Activated naive CD8-positive, alpha-beta T cell treated with anti-CD3 and anti-CD28 coated beads, Interleukin-2, amount 50 U/mL, for 24 hours (primary cell): ENCODE measurements around the gene RILPL1.
"Not testable (repeated sequence)": the region's sequence is repeated elsewhere in the genome, so short reads cannot be mapped to it uniquely, and the experiment has no call there.

ENCODE experiments used
- ATAC-seq: fragments of 150-1000 bp; cut with Tn5 transposase; one replicate; pipeline ENCODE4 v1.10.0; 2021
- DNase-seq: peaks from one replicate; pipeline ENCODE4 v3.0.0; 2021
- H3K27ac Mint-ChIP-seq: one replicate; pipeline ENCODE4 v1.8.0; 2021; ENCODE audit warnings: mild to moderate bottlenecking, mixed read lengths
- H3K27me3 Mint-ChIP-seq: one replicate; pipeline ENCODE4 v1.8.0; 2021; ENCODE audit warnings: mixed read lengths
- H3K36me3 Mint-ChIP-seq: one replicate; pipeline ENCODE4 v1.8.0; 2021; ENCODE audit warnings: low read depth, mixed read lengths
- H3K4me1 Mint-ChIP-seq: one replicate; pipeline ENCODE4 v1.8.0; 2021; ENCODE audit warnings: mixed read lengths
- H3K4me3 Mint-ChIP-seq: one replicate; pipeline ENCODE4 v1.8.0; 2021; ENCODE audit warnings: mild to moderate bottlenecking, moderate library complexity, mixed read lengths
- H3K9me3 Mint-ChIP-seq: one replicate; pipeline ENCODE4 v1.8.0; 2021; ENCODE audit warnings: mixed read lengths

RILPL1 gene

GRCh38 chr12:123475246-123475703 lies 58.2 kb downstream of the RILPL1 start:
- DNase-seq (no peak), ATAC-seq (no peak)
- Mint-ChIP-seq H3K27me3 (no peaks in the 10 kb centered on the region), H3K9me3 (no peaks in the 10 kb centered on the region), H3K27ac (peak overlapping the region; percentile 13), H3K36me3 (peaks cover 8% of the 10 kb centered on the region), H3K4me1 (peaks cover 27% of the 10 kb centered on the region), H3K4me3 (no peak overlapping the region)

- no peak for DNase-seq
- peaks cover 8% of the 10 kb centered on the region for H3K36me3 Mint-ChIP-seq
- H3K27me3 Mint-ChIP-seq: no peaks in the 10 kb centered on the region
- H3K9me3 Mint-ChIP-seq: no peaks in the 10 kb centered on the region
- H3K27ac Mint-ChIP-seq: peak overlapping the region; percentile 13
- H3K4me3 Mint-ChIP-seq: no peak overlapping the region
- ATAC-seq: no peak
- peaks cover 27% of the 10 kb centered on the region for H3K4me1 Mint-ChIP-seq
Observed at GRCh38 chr12:123474485-123475245, 58.9 kb downstream of the RILPL1 start.

GRCh38 chr12:123472438-123472849 lies 61.1 kb downstream of the RILPL1 start:
- H3K4me3 Mint-ChIP-seq: no peak overlapping the region
- H3K27ac Mint-ChIP-seq: no peak overlapping the region
- no peaks in the 10 kb centered on the region for H3K27me3 Mint-ChIP-seq
- no peaks in the 10 kb centered on the region for H3K9me3 Mint-ChIP-seq
- ATAC-seq (no peak), DNase-seq (no peak)
- H3K4me1 Mint-ChIP-seq: peaks cover 25% of the 10 kb centered on the region
- H3K36me3 Mint-ChIP-seq: peaks cover 8% of the 10 kb centered on the region

GRCh38 chr12:123471374-123472068 lies 62.0 kb downstream of the RILPL1 start:
- Mint-ChIP-seq H3K4me3 (no peak overlapping the region), H3K27ac (no peak overlapping the region), H3K4me1 (peaks cover 20% of the 10 kb centered on the region), H3K27me3 (no peaks in the 10 kb centered on the region), H3K9me3 (no peaks in the 10 kb centered on the region), H3K36me3 (peaks cover 8% of the 10 kb centered on the region)
- DNase-seq (no peak), ATAC-seq (no peak)

GRCh38 chr12:123469978-123470377 lies 63.5 kb downstream of the RILPL1 start:
- H3K4me1 Mint-ChIP-seq: peaks cover 13% of the 10 kb centered on the region
- H3K27me3 Mint-ChIP-seq: no peaks in the 10 kb centered on the region
- no peak for ATAC-seq
- H3K4me3 Mint-ChIP-seq: no peak overlapping the region
- H3K27ac Mint-ChIP-seq: no peak overlapping the region
- H3K36me3 Mint-ChIP-seq: peaks cover 22% of the 10 kb centered on the region
- no peak for DNase-seq
- no peaks in the 10 kb centered on the region for H3K9me3 Mint-ChIP-seq

- Mint-ChIP-seq H3K36me3 (peaks cover 25% of the 10 kb centered on the region), H3K4me1 (peaks cover 6% of the 10 kb centered on the region), H3K9me3 (no peaks in the 10 kb centered on the region), H3K27me3 (no peaks in the 10 kb centered on the region), H3K27ac (no peak overlapping the region), H3K4me3 (no peak overlapping the region)
- DNase-seq (no peak), ATAC-seq (peak; percentile 24)
Observed at GRCh38 chr12:123468786-123469185, 64.7 kb downstream of the RILPL1 start.

- Mint-ChIP-seq H3K27ac (no peak overlapping the region), H3K9me3 (no peaks in the 10 kb centered on the region), H3K36me3 (peaks cover 25% of the 10 kb centered on the region), H3K27me3 (no peaks in the 10 kb centered on the region), H3K4me1 (peaks cover 19% of the 10 kb centered on the region), H3K4me3 (no peak overlapping the region)
- ATAC-seq: no peak
- no peak for DNase-seq
Observed at GRCh38 chr12:123465084-123465483, 68.4 kb downstream of the RILPL1 start.

GRCh38 chr12:123463174-123463573 lies 70.3 kb downstream of the RILPL1 start:
- not testable (repeated sequence) for H3K4me3 Mint-ChIP-seq, H3K9me3 Mint-ChIP-seq, H3K27me3 Mint-ChIP-seq, DNase-seq, ATAC-seq, H3K27ac Mint-ChIP-seq
- Mint-ChIP-seq H3K36me3 (peaks cover 28% of the 10 kb centered on the region), H3K4me1 (peaks cover 36% of the 10 kb centered on the region)

- Mint-ChIP-seq H3K27ac (peak within 1 kb of the TSS; percentile 99), H3K4me3 (peak within 1 kb of the TSS; percentile 96), H3K27me3 (no peaks in the 10 kb centered on the region), H3K36me3 (peaks cover 7% of the 10 kb centered on the region), H3K9me3 (no peaks in the 10 kb centered on the region), H3K4me1 (peaks cover 36% of the 10 kb centered on the region)
- peak; percentile 81 for DNase-seq
- peak; percentile 83 for ATAC-seq
Observed at GRCh38 chr12:123457980-123458779, 75.3 kb downstream of the RILPL1 start, which contains the start of gene SNRNP35. Gene SNRNP35, plus strand, starts transcription at chr12:123458139. Its CDS starts 7,402 bp downstream, at chr12:123465541.

GRCh38 chr12:123453165-123453564 lies 80.4 kb downstream of the RILPL1 start:
- ATAC-seq (no peak), DNase-seq (no peak)
- Mint-ChIP-seq H3K27ac (no peak overlapping the region), H3K27me3 (no peaks in the 10 kb centered on the region), H3K9me3 (no peaks in the 10 kb centered on the region), H3K36me3 (no peaks in the 10 kb centered on the region), H3K4me3 (no peak overlapping the region), H3K4me1 (peaks cover 20% of the 10 kb centered on the region)

GRCh38 chr12:123452276-123452550 lies 81.3 kb downstream of the RILPL1 start:
- peak; percentile 7 for ATAC-seq
- H3K4me1 Mint-ChIP-seq: peaks cover 22% of the 10 kb centered on the region
- DNase-seq, H3K4me3 Mint-ChIP-seq, H3K27ac Mint-ChIP-seq, H3K36me3 Mint-ChIP-seq, H3K9me3 Mint-ChIP-seq, H3K27me3 Mint-ChIP-seq: not testable (repeated sequence)

- Mint-ChIP-seq H3K4me1 (peaks cover 27% of the 10 kb centered on the region), H3K36me3 (no peaks in the 10 kb centered on the region), H3K9me3 (no peaks in the 10 kb centered on the region), H3K27me3 (no peaks in the 10 kb centered on the region), H3K4me3 (no peak overlapping the region), H3K27ac (no peak overlapping the region)
- DNase-seq: no peak
- no peak for ATAC-seq
Observed at GRCh38 chr12:123450636-123451035, 82.9 kb downstream of the RILPL1 start.

- H3K4me3 Mint-ChIP-seq: no peak overlapping the region
- no peaks in the 10 kb centered on the region for H3K36me3 Mint-ChIP-seq
- no peak for ATAC-seq
- no peaks in the 10 kb centered on the region for H3K9me3 Mint-ChIP-seq
- no peaks in the 10 kb centered on the region for H3K27me3 Mint-ChIP-seq
- peaks cover 29% of the 10 kb centered on the region for H3K4me1 Mint-ChIP-seq
- DNase-seq: no peak
- H3K27ac Mint-ChIP-seq: peak overlapping the region; percentile 37
Observed at GRCh38 chr12:123449856-123450255, 83.7 kb downstream of the RILPL1 start.

GRCh38 chr12:123449249-123449733 lies 84.2 kb downstream of the RILPL1 start:
- ATAC-seq: no peak
- Mint-ChIP-seq H3K27me3 (no peaks in the 10 kb centered on the region), H3K4me1 (peaks cover 28% of the 10 kb centered on the region), H3K27ac (peak overlapping the region; percentile 37), H3K9me3 (no peaks in the 10 kb centered on the region), H3K36me3 (no peaks in the 10 kb centered on the region), H3K4me3 (no peak overlapping the region)
- no peak for DNase-seq
